Heart right ventricle (tissue), 16 donors: ENCODE measurements around the gene LMX1A. TPM values are rescaled to one million over a fixed set of nuclear protein-coding genes. Genes with fewer than 3 reads are reported as not detected.

Experiments used
- ATAC-seq, 8 donors: fragments of 200-7000 bp; cut with Tn5 transposase; one replicate each; pipeline ENCODE4 v1.9.1; 2020; ENCODE audit warnings: mild to moderate bottlenecking in 8 of 8, moderate library complexity in 8 of 8, moderate number of reproducible peaks in 1 of 8
- DNase-seq, 2 donors: peaks; one replicate each; pipeline ENCODE4 v3.0.0-alpha.2; 2020
- H3K27ac ChIP-seq, 10 donors: fragments of 200-600 bp; sonication (generic) in 2 of 10; one replicate each; pipeline versions ENCODE4 v1.5.0 to v1.8.0; 2020 to 2022; ENCODE audit warnings: mild to moderate bottlenecking in 3 of 10
- H3K27me3 ChIP-seq, 7 donors: fragments of 200-600 bp; one replicate each; pipeline ENCODE4 v1.8.0; 2021 to 2022; ENCODE audit warnings: mild to moderate bottlenecking in 2 of 7
- H3K36me3 ChIP-seq, 9 donors: fragments of 200-600 bp; sonication (generic) in 1 of 9; one replicate each; pipeline versions ENCODE4 v1.5.0 to v1.8.0; 2020 to 2022; ENCODE audit warnings: mild to moderate bottlenecking in 2 of 9
- H3K4me1 ChIP-seq, 9 donors: fragments of 200-600 bp; sonication (generic) in 1 of 9; one replicate each; pipeline versions ENCODE4 v1.5.0 to v1.8.0; 2020 to 2022; ENCODE audit warnings: mild to moderate bottlenecking in 4 of 9
- H3K4me3 ChIP-seq, 10 donors: fragments of 200-600 bp; sonication (generic) in 2 of 10; one replicate each; pipeline versions ENCODE4 v1.5.0 to v1.8.0; 2020 to 2022; ENCODE audit warnings: mild to moderate bottlenecking in 7 of 10, moderate library complexity in 2 of 10
- H3K9me3 ChIP-seq, 11 donors: fragments of 200-600 bp in 10 of 11; sonication (generic) in 2 of 11; one replicate each; pipeline versions ENCODE4 v1.5.0 to v1.8.0; 2013 to 2022; ENCODE audit warnings: mild to moderate bottlenecking in 2 of 11, control low read depth in 1 of 11, moderate library complexity in 1 of 11
- CTCF ChIP-seq, 9 donors: fragments of 200-600 bp; sonication (generic) in 2 of 9; IDR thresholded peaks; one replicate each; pipeline versions ENCODE4 v1.5.0 to v1.8.0; 2021 to 2022; ENCODE audit warnings: antibody characterized with exemption in 9 of 9, mild to moderate bottlenecking in 5 of 9, moderate library complexity in 1 of 9
- WGBS, 2 donors: extraction: QIAGEN DNeasy Blood & Tissue Kit; methylation state at CpG; one replicate each; pipeline ENCODE4 v1.1.7; 2013; ENCODE audit warnings: inconsistent platforms in 1 of 2; 5-methylcytosine and 5-hydroxymethylcytosine counted together
- intact Hi-C, 10 donors: fragments of 100-400 bp; cut with DNase I; formaldehyde crosslinking; loops; one replicate each; pipeline versions ENCODE4 v1.11.1 to v1.14.2; 2022
- polyA plus RNA-seq, 2 donors: library from polyadenylated mRNA; stranded (reverse); fragments of 200-250 nt; gene quantifications; one replicate each; pipeline ENCODE4 v1.2.3, GENCODE V29; 2013
- total RNA-seq, 10 donors: library from RNA; stranded (reverse); fragmentation: NEBNext Ultra II Directional in 3 of 10; extraction: Animal tissue kit (Norgen Biotek cat#: 25700) in 3 of 10; gene quantifications; one replicate each; pipeline versions ENCODE4 v1.2.1 to v1.2.4, GENCODE V29; 2021 to 2023
- donor health status: Arrhythmogenic right ventricular cardiomyopathy.
- donor health status: ischemic (EF 13 %, LVEDD 7.1; RV severe dilation, severe dysfunction).
- donor health status: healthy with polysubstance abuse.
- donor health status: DM: no; HTN: yes; CAD: no.
- donor health status: DM: no; HTN: no; CAD: no.
- donor health status: ischemic (EF 25% LVEDD 6.9; RV normal size, moderate dysfunction).
- donor health status: ischemic (EF 25% LVEDD 5.7; RV mildly dilated, moderate dysfunction).
- donor health status: healthy.
- donor health status: DM: yes; HTN: yes; CAD: no.
- donor health status: Ischemic cardiomyopathy.
- donor health status: ischemic (EF 35%, LVEDD 5.7; RV mildly dilated, moderate dysfunction).
- donor health status: nonischemic (EF 11% LVEDD 7.7; RV severe dilation, severe dysfunction).
- donor health status: DM: yes; HTN: yes; CAD: no.
- donor health status: PGD.
- donor health status: ischemic (EF 29% LVEDD 5.4; RV normal size, mild dysfunction).
- donor health status: nonischemic (EF 23%, LVEDD 6.1; RV moderate dilation, normal function).

LMX1A gene
- total and polyA plus RNA-seq, 12 donors = 0.04 to 0.19 (median 0.14) TPM; not detected in 9

GRCh38 chr1:165265196-165265838 is 91.2 kb downstream of the LMX1A start:
- no peak overlapping the region for H3K4me3 ChIP-seq
- H3K27ac ChIP-seq = no peak overlapping the region
- no peak for ATAC-seq

GRCh38 chr1:165259706-165260428 is 96.6 kb downstream of the LMX1A start:
- no peak for DNase-seq
- Histone ChIP-seq H3K4me3 (no peak overlapping the region), H3K36me3 (no peaks in the 10 kb centered on the region), H3K9me3 (peaks cover 0 to 4% (median 0%) of the 10 kb centered on the region in 11 donors), H3K4me1 (peaks cover 0 to 7% (median 0%) of the 10 kb centered on the region in 9 donors), H3K27me3 (peaks cover 0 to 29% (median 4%) of the 10 kb centered on the region in 7 donors), H3K27ac (no peak overlapping the region)
- no peak for TF ChIP-seq CTCF (IDR thresholded peaks at IDR 0.05)
- intact Hi-C loops = loop anchor here in 3 of 10 donors (5.0 kb wide), 1 partner anchor 107 kb away; no protein-coding TSS in a partner anchor
- ATAC-seq = no peak
- 41 to 43% methylated on average over 3 of the region's 3 CpGs for WGBS, 2 donors

More at GRCh38 chr1:165265196-165265838, 91.2 kb downstream of the LMX1A start:
- H3K36me3 ChIP-seq = no peaks in the 10 kb centered on the region
- no peaks in the 10 kb centered on the region for H3K4me1 ChIP-seq
- TF ChIP-seq CTCF (IDR thresholded peaks at IDR 0.05) = no peak
- DNase-seq = no peak
- peaks cover 0 to 4% (median 0%) of the 10 kb centered on the region in 11 donors for H3K9me3 ChIP-seq
- intact Hi-C loops = no loop called here
- 62 to 72% methylated on average over 3 of the region's 3 CpGs for WGBS, 2 donors
- H3K27me3 ChIP-seq = no peaks in the 10 kb centered on the region

GRCh38 chr1:165259236-165259635 is 97.3 kb downstream of the LMX1A start:
- DNase-seq (no peak), ATAC-seq (no peak)
- no peak for TF ChIP-seq CTCF (IDR thresholded peaks at IDR 0.05)
- H3K4me1 ChIP-seq = peaks cover 0 to 7% (median 0%) of the 10 kb centered on the region in 9 donors
- H3K9me3 ChIP-seq = peaks cover 0 to 4% (median 0%) of the 10 kb centered on the region in 11 donors
- H3K4me3 ChIP-seq = no peak overlapping the region
- peaks cover 0 to 35% (median 8%) of the 10 kb centered on the region in 7 donors for H3K27me3 ChIP-seq
- 57 to 64% methylated on average over 2 of the region's 2 CpGs for WGBS, 2 donors
- H3K36me3 ChIP-seq = no peaks in the 10 kb centered on the region
- intact Hi-C loops = loop anchor here in 1 of 10 donors (5.0 kb wide), 1 partner anchor 108 kb away; no protein-coding TSS in a partner anchor
- no peak overlapping the region for H3K27ac ChIP-seq

- peak; percentile 48 to 73 (median 61) for TF ChIP-seq CTCF (IDR thresholded peaks at IDR 0.05)
- Histone ChIP-seq H3K4me1 (peaks cover 0 to 7% (median 0%) of the 10 kb centered on the region in 9 donors), H3K36me3 (no peaks in the 10 kb centered on the region), H3K9me3 (peaks cover 0 to 4% (median 0%) of the 10 kb centered on the region in 11 donors), H3K4me3 (no peak overlapping the region), H3K27ac (no peak overlapping the region), H3K27me3 (peaks cover 0 to 38% (median 10%) of the 10 kb centered on the region in 7 donors)
- DNase-seq (peak; percentile 21 to 62), ATAC-seq (peak; percentile 22 to 67 (median 54))
- 34 to 40% methylated on average over 3 of the region's 3 CpGs for WGBS, 2 donors
- intact Hi-C loops = loop anchor here in 1 of 10 donors (5.0 kb wide), 1 partner anchor 109 kb away; no protein-coding TSS in a partner anchor
Observed at GRCh38 chr1:165257969-165258459, 98.5 kb downstream of the LMX1A start.
